Upper lobe of right lung (tissue), 1 donor: Measurements from ENCODE around the gene SLC13A4. TPM values are rescaled to one million over a fixed set of nuclear protein-coding genes. Genes with fewer than 3 reads are reported as not detected.
"Not testable (repeated sequence)": the region's sequence is repeated elsewhere in the genome, so short reads cannot be mapped to it uniquely, and the experiment has no call there.

ENCODE experiments used
- ATAC-seq: fragments of 200-7000 bp; cut with Tn5 transposase; one replicate; pipeline ENCODE4 v1.9.1; 2020; ENCODE audit warnings: mild to moderate bottlenecking, moderate library complexity
- DNase-seq: peaks from one replicate; pipeline ENCODE4 v3.0.0-alpha.2; 2020
- H3K27ac ChIP-seq: fragments of 200-600 bp; one replicate; pipeline ENCODE4 v1.8.0; 2022
- H3K27me3 ChIP-seq: fragments of 200-600 bp; one replicate; pipeline ENCODE4 v1.8.0; 2022; ENCODE audit warnings: mild to moderate bottlenecking
- H3K36me3 ChIP-seq: fragments of 200-600 bp; one replicate; pipeline ENCODE4 v1.8.0; 2022
- H3K4me1 ChIP-seq: fragments of 200-600 bp; one replicate; pipeline ENCODE4 v1.8.0; 2022
- H3K4me3 ChIP-seq: fragments of 200-600 bp; one replicate; pipeline ENCODE4 v1.8.0; 2022; ENCODE audit warnings: mild to moderate bottlenecking
- H3K9me3 ChIP-seq: fragments of 200-600 bp; one replicate; pipeline ENCODE4 v1.8.0; 2022
- intact Hi-C: fragments of 100-400 bp; cut with DNase I; formaldehyde crosslinking; loops from one replicate; pipeline ENCODE4 v1.11.0; 2022
- total RNA-seq: library from RNA; stranded (reverse); fragmentation: NEBNext Ultra II Directional; extraction: Animal tissue kit (Norgen Biotek cat#: 25700); gene quantifications from one replicate; pipeline ENCODE4 v1.2.1, GENCODE V29; 2021
- TF ChIP-seq, protein P1 (sequence below): fragments of 200-600 bp; IDR thresholded peaks from one replicate; pipeline ENCODE4 v1.8.0; 2022; ENCODE audit warnings: antibody characterized with exemption
- donor health status: DM: no; HTN: yes; CAD: no; lungs with severe emphysema.

SLC13A4 gene
- total RNA-seq, 1 donor from 2014 or later, result not detected

DNA sequence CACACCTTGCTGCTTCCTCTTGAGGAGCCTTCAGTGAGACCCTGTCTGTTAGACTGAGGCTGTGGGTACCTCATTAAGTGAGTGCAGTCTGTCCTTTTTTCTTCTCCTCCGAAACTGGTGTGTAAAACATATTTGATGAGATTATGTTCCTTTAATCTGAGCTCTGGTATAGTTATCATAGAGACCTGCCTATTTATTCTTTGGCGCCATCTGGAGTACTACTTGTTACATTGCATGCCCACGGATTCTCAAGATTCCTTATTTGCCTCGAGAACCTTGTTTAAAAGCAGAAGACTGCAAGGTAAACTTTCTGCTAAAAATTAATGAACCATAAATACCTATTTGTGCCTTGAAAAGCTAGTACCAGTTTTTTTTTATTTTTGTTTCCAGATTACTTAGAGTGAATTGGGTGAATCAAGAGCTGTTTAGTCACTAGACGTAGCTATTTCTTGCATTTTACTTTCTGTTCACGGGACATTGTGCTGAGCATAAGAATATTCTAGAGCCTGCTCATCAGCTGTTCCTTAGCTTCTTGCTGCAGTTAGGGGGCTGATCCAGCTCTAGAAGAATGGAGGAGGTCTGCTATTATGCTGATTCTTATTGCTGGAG, 82.6 kb downstream of the SLC13A4 start:
- no peak overlapping the region for H3K27ac ChIP-seq
- no peak for DNase-seq
- H3K9me3 ChIP-seq, result no peaks in the 10 kb centered on the region
- peak; percentile 80 for ATAC-seq
- no peaks in the 10 kb centered on the region for H3K4me1 ChIP-seq
- no peaks in the 10 kb centered on the region for H3K27me3 ChIP-seq
- TF ChIP-seq, protein P1, sequence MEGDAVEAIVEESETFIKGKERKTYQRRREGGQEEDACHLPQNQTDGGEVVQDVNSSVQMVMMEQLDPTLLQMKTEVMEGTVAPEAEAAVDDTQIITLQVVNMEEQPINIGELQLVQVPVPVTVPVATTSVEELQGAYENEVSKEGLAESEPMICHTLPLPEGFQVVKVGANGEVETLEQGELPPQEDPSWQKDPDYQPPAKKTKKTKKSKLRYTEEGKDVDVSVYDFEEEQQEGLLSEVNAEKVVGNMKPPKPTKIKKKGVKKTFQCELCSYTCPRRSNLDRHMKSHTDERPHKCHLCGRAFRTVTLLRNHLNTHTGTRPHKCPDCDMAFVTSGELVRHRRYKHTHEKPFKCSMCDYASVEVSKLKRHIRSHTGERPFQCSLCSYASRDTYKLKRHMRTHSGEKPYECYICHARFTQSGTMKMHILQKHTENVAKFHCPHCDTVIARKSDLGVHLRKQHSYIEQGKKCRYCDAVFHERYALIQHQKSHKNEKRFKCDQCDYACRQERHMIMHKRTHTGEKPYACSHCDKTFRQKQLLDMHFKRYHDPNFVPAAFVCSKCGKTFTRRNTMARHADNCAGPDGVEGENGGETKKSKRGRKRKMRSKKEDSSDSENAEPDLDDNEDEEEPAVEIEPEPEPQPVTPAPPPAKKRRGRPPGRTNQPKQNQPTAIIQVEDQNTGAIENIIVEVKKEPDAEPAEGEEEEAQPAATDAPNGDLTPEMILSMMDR, result peak; percentile 76
- intact Hi-C loops, result no loop called here
- peaks cover 65% of the 10 kb centered on the region for H3K36me3 ChIP-seq
- H3K4me3 ChIP-seq, result no peak overlapping the region

DNA sequence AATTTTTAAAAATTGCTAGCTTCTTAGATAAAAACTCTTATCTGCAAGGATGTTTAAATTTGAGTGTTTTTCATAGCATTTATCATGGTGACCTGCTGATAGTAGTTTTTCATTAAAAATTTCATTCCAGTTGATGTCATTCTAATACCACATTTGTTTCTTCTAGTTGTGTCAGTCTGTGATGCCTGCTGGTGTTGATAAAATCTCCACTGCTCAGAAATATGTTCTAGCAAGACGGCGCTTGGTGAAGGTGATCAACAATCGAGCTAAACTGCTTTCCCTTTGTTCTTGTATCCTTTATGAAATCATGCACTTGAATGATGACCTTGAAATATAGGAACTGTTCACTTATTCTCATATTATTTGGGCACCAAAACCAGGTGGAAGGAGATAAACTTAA, 83.3 kb downstream of the SLC13A4 start:
- Histone ChIP-seq H3K4me1 (no peaks in the 10 kb centered on the region), H3K9me3 (no peaks in the 10 kb centered on the region), H3K27ac (no peak overlapping the region), H3K36me3 (peaks cover 72% of the 10 kb centered on the region), H3K27me3 (no peaks in the 10 kb centered on the region), H3K4me3 (no peak overlapping the region)
- DNase-seq (no peak), ATAC-seq (no peak)
- TF ChIP-seq, protein P1, result no peak
- intact Hi-C loops, result no loop called here

DNA sequence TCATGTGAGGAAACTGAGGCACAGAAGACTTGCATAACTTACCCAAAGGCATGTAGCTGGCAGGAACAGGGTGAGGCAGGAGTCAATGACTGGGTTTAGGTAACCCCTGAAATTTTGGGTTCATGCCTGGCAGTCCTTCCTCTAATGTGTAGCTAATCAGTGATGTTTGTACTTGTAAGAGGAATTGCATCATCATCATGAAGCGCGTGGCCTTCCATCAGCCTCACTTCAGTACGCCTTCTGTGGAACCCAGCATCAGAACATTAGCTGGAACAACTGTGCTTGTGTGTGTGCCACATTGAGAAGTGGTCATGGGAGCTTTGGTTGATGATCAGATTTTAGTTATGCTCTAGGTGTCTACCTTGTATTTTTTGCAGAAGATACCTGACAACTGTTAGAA, 83.8 kb downstream of the SLC13A4 start:
- ATAC-seq (peak; percentile 59), DNase-seq (no peak)
- Histone ChIP-seq H3K36me3 (peaks cover 78% of the 10 kb centered on the region), H3K9me3 (no peaks in the 10 kb centered on the region), H3K4me3 (no peak overlapping the region), H3K27ac (no peak overlapping the region), H3K4me1 (no peaks in the 10 kb centered on the region), H3K27me3 (no peaks in the 10 kb centered on the region)
- TF ChIP-seq, protein P1, result no peak
- intact Hi-C loops, result no loop called here

DNA sequence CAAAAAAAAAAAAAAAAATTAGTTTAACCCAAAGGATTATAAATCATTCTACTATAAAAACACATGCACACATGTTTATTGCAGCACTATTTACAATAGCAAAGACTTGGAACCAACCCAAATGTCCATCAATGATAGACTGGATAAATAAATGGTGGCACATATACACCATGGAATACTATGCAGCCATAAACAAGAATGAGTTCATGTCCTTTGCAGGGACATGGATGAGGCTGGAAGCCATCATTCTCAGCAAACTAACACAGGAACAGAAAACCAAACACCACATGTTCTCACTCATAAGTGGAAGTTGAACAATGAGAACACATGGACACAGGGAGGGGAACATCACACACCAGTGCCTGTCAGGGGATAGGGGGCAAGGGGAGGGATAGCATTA, 88.3 kb downstream of the SLC13A4 start:
- H3K4me3 ChIP-seq, ATAC-seq, H3K4me1 ChIP-seq, H3K27ac ChIP-seq, intact Hi-C loops, H3K27me3 ChIP-seq, DNase-seq, H3K9me3 ChIP-seq: not testable (repeated sequence)
- peaks cover 88% of the 10 kb centered on the region for H3K36me3 ChIP-seq

DNA sequence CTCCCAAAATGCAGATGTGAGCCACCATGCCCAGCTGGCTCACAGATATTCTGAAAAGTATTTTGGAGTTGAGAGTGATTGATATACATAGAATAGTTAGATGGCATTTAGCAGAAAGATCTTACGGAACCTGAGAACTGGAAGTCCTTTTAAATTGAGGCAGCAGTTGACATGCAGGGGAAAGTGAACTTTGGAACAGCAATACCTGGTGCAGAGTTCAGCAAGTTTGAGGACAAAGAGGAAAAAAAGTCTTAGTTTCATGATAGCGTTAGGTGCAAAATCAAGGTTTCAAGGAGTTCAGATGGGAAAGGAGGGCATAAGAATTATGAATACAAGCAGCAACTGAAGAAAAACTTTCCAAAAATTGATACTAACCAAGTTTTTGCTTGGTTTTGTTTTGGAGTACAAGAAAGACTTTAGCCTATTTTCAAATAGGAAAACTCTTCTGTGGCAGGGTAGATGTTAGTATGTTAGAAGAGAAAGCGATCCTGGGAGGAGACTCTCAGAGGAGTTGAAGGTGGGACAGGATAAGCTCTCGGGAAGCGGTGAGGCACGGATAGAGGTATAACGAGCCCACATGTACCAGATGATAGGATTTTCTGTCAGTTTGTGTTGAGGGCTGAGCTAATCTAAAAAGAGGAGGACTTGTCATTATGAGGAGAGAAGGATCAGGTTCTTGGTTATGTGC, 93.7 kb downstream of the SLC13A4 start:
- intact Hi-C loops, result no loop called here
- Histone ChIP-seq H3K9me3 (no peaks in the 10 kb centered on the region), H3K27ac (no peak overlapping the region), H3K4me3 (no peak overlapping the region), H3K27me3 (no peaks in the 10 kb centered on the region), H3K4me1 (no peaks in the 10 kb centered on the region), H3K36me3 (peaks cover 88% of the 10 kb centered on the region)
- TF ChIP-seq, protein P1, result no peak
- no peak for ATAC-seq
- DNase-seq, result no peak

Other genes starting within 250 kb of the SLC13A4 start
- 25.8 TPM for gene CNOT4, start 218.1 kb downstream of the SLC13A4 start, total RNA-seq
- gene NUP205, start 170.3 kb downstream of the SLC13A4 start, total RNA-seq, result 34.3 TPM
- 23.4 TPM for gene STMP1, start 65.7 kb downstream of the SLC13A4 start, total RNA-seq
- gene FAM180A, start 20.6 kb upstream of the SLC13A4 start, total RNA-seq, result 6.8 TPM
- gene MTPN, start 249.2 kb upstream of the SLC13A4 start, total RNA-seq, result 130 TPM